OCI-LY7 (cell line): ENCODE measurements around the gene TTC31. TPM values are rescaled to one million over a fixed set of nuclear protein-coding genes. Genes with fewer than 3 reads are reported as not detected.
"Not testable (repeated sequence)": the region's sequence is repeated elsewhere in the genome, so short reads cannot be mapped to it uniquely, and the experiment has no call there.

Experiments
- BruUV-seq: library from RNA; stranded (reverse); fragments of 400-500 nt; replicated peaks from 2 replicates; lab custom pipeline; 2021; lab: Mats Ljungman, UMichigan
- CTCF ChIA-PET: fragments of 300-600 bp; sonication (Branson Sonifier 250); formaldehyde crosslinking; loops from one replicate; lab custom pipeline; 2022; ENCODE audit warnings: antibody characterized with exemption; ENCODE audit not compliant: unreplicated experiment; lab: Charles Lee
- POLR2A ChIA-PET: fragments of 300-600 bp; sonication (Branson Sonifier 250); formaldehyde crosslinking; loops from one replicate; lab custom pipeline; 2022; ENCODE audit warnings: antibody characterized with exemption; lab: Charles Lee
- DNase-seq: peaks from one replicate; pipeline ENCODE4 v3.0.0-alpha.2; 2015; ENCODE audit warnings: low spot score
- H2AFZ ChIP-seq: fragments of 200-600 bp; sonication (generic), shearing (Covaris generic); 2 replicates; pipeline ENCODE4 v1.6.1; 2014; ENCODE audit warnings: mild to moderate bottlenecking, antibody characterized with exemption, low read length, moderate library complexity
- H3K27ac ChIP-seq: fragments of 200-600 bp; sonication (generic); 2 replicates; pipeline ENCODE4 v1.5.1; 2014; ENCODE audit warnings: mixed run types, low read depth, mild to moderate bottlenecking, moderate library complexity, low read length, inconsistent platforms; ENCODE audit not compliant: poor library complexity, severe bottlenecking
- H3K36me3 ChIP-seq: fragments of 200-600 bp; sonication (generic); 2 replicates; pipeline ENCODE4 v1.6.1; 2014; ENCODE audit warnings: mild to moderate bottlenecking, antibody characterized with exemption, low read length, moderate library complexity, mixed read lengths; ENCODE audit not compliant: insufficient read depth
- H3K4me1 ChIP-seq: fragments of 200-600 bp; sonication (generic); 2 replicates; pipeline ENCODE4 v1.5.1; 2014; ENCODE audit warnings: mild to moderate bottlenecking, low read length; ENCODE audit not compliant: insufficient read depth, poor library complexity, severe bottlenecking
- H3K4me2 ChIP-seq: fragments of 200-600 bp; sonication (generic); 2 replicates; pipeline ENCODE4 v1.6.1; 2014; ENCODE audit warnings: mild to moderate bottlenecking, low read length
- H3K4me3 ChIP-seq: fragments of 200-600 bp; sonication (generic); 2 replicates; pipeline ENCODE4 v1.5.1; 2014; ENCODE audit warnings: mild to moderate bottlenecking, low read depth, low read length; ENCODE audit not compliant: poor library complexity, severe bottlenecking
- H3K79me2 ChIP-seq: fragments of 200-600 bp; sonication (generic); 2 replicates; pipeline ENCODE4 v1.6.1; 2016; ENCODE audit warnings: low read depth, mild to moderate bottlenecking, low read length, moderate library complexity, mixed read lengths; ENCODE audit not compliant: insufficient read depth
- H3K9me2 ChIP-seq: fragments of 200-600 bp; sonication (generic); 2 replicates; pipeline ENCODE4 v1.6.1; 2016; ENCODE audit warnings: mild to moderate bottlenecking, low read length, mixed read lengths; ENCODE audit not compliant: insufficient read depth
- H3K9me3 ChIP-seq: fragments of 200-600 bp; sonication (generic); 2 replicates; pipeline ENCODE4 v1.6.1; 2014; ENCODE audit warnings: mild to moderate bottlenecking, mixed run types, low read length, mixed read lengths
- H4K20me1 ChIP-seq: fragments of 200-600 bp; sonication (generic); 2 replicates; pipeline ENCODE4 v1.6.1; 2014; ENCODE audit warnings: mild to moderate bottlenecking, antibody characterized with exemption, low read length, moderate library complexity, mixed read lengths; ENCODE audit not compliant: insufficient read depth
- CTCF ChIP-seq: fragments of 200-600 bp; sonication (generic); conservative IDR thresholded peaks from 2 replicates; pipeline ENCODE4 v1.5.1; 2014; ENCODE audit warnings: mild to moderate bottlenecking, antibody characterized with exemption, low read length, moderate library complexity, mixed read lengths
- EZH2phosphoT487 ChIP-seq: fragments of 200-600 bp; sonication (generic); IDR thresholded peaks from 2 replicates; pipeline ENCODE4 v1.6.1; 2018; ENCODE audit warnings: low read depth, borderline replicate concordance, mild to moderate bottlenecking, mixed run types, antibody characterized with exemption, low read length, moderate library complexity, mixed read lengths
- intact Hi-C: fragments of 100-400 bp; cut with micrococcal nuclease; formaldehyde crosslinking; loops from one replicate; pipeline ENCODE4 v1.10.0; 2022; ENCODE audit not compliant: unreplicated experiment
- total RNA-seq, 2 experiments: library from RNA; depleted of rRNA in 1 of 2; stranded (reverse); fragments of >200 nt in 1 of 2; shearing (Covaris generic) in 1 of 2; gene quantifications; 2 replicates each; pipeline ENCODE4 v1.2.3, GENCODE V29; 2014 to 2022

Gene TTC31
- total RNA-seq, 2 experiments from 2014 or later: 31.5 to 34.6 TPM

- TF ChIP-seq EZH2phosphoT487 (no peak), CTCF (no peak)
- POLR2A ChIA-PET: interaction anchor here (0.7 to 3.1 kb wide), 7 partner anchors 8 to 524 kb away, joined by 3 to 25 read pairs (median 5); partner anchors contain the start of genes CCDC142, MRPL53 and TTC31
- Histone ChIP-seq H4K20me1 (no peaks in the 10 kb centered on the region), H3K27ac (peak overlapping the region; percentile 48), H2AFZ (0 out of 2 replicates have a peak overlapping the region, but pooled peaks have one; percentile 8), H3K79me2 (peaks cover 22% of the 10 kb centered on the region), H3K9me2 (no peaks in the 10 kb centered on the region), H3K4me1 (peaks cover 26% of the 10 kb centered on the region), H3K4me2 (peak overlapping the region; percentile 100), H3K36me3 (peaks cover 35% of the 10 kb centered on the region), H3K9me3 (no peaks in the 10 kb centered on the region), H3K4me3 (peak overlapping the region; percentile 98)
- intact Hi-C loops: no loop called here
- BruUV-seq: no TSS peak
- no peak for DNase-seq
- CTCF ChIA-PET: no interaction called here
Measured at GRCh38 chr2:74458938-74459363, 23.9 kb upstream of the TTC31 start.

GRCh38 chr2:74459503-74460118 is 23.3 kb upstream of the TTC31 start:
- H3K4me1 ChIP-seq: peaks cover 24% of the 10 kb centered on the region
- DNase-seq, H3K9me3 ChIP-seq, H4K20me1 ChIP-seq, H2AFZ ChIP-seq, H3K9me2 ChIP-seq, H3K27ac ChIP-seq, intact Hi-C loops, CTCF ChIA-PET, BruUV-seq: not testable (repeated sequence)
- H3K36me3 ChIP-seq: peaks cover 35% of the 10 kb centered on the region
- peaks cover 29% of the 10 kb centered on the region for H3K79me2 ChIP-seq
- POLR2A ChIA-PET: interaction anchor here (2.1 kb wide), 1 partner anchor 7 kb away, joined by 11 read pairs; no protein-coding TSS in a partner anchor
- peak overlapping the region; percentile 98 for H3K4me3 ChIP-seq
- peak overlapping the region; percentile 100 for H3K4me2 ChIP-seq

GRCh38 chr2:74460187-74460586 is 22.7 kb upstream of the TTC31 start:
- POLR2A ChIA-PET, BruUV-seq, H3K27ac ChIP-seq, H3K9me3 ChIP-seq, DNase-seq, H3K4me2 ChIP-seq, H2AFZ ChIP-seq, CTCF ChIA-PET, H3K4me3 ChIP-seq, H3K9me2 ChIP-seq, intact Hi-C loops, H4K20me1 ChIP-seq: not testable (repeated sequence)
- Histone ChIP-seq H3K36me3 (peaks cover 35% of the 10 kb centered on the region), H3K79me2 (peaks cover 31% of the 10 kb centered on the region), H3K4me1 (peaks cover 24% of the 10 kb centered on the region)
